Heart left ventricle (tissue), 16 donors: ENCODE data around the gene FHOD1. TPM values are rescaled to one million over a fixed set of nuclear protein-coding genes. Genes with fewer than 3 reads are reported as not detected.
A peak's percentile ranks its signal among the peaks of the same experiment; 100 is the strongest.

Experiments used
- ATAC-seq, 4 donors: fragments of 200-7000 bp; cut with Tn5 transposase; one replicate each; pipeline ENCODE4 v1.9.1; 2020 to 2022; ENCODE audit warnings: moderate library complexity in 4 of 4, mild to moderate bottlenecking in 3 of 4, moderate number of reproducible peaks in 1 of 4
- DNase-seq, 5 donors: peaks; one replicate each; pipeline ENCODE4 v3.0.0-alpha.2; 2020
- H3K27ac ChIP-seq, 12 donors: fragments of 200-600 bp; sonication (generic) in 4 of 12; one replicate each; pipeline versions ENCODE4 v1.5.0 to v1.8.0; 2016 to 2022; ENCODE audit warnings: mild to moderate bottlenecking in 2 of 12
- H3K27me3 ChIP-seq, 9 donors: fragments of 200-600 bp; sonication (generic) in 2 of 9; one replicate each; pipeline versions ENCODE4 v1.5.1 to v1.8.0; 2016 to 2022; ENCODE audit warnings: mild to moderate bottlenecking in 3 of 9
- H3K36me3 ChIP-seq, 9 donors: fragments of 200-600 bp; sonication (generic) in 2 of 9; one replicate each; pipeline versions ENCODE4 v1.5.0 to v1.8.0; 2018 to 2022; ENCODE audit warnings: mild to moderate bottlenecking in 2 of 9
- H3K4me1 ChIP-seq, 12 donors: fragments of 200-600 bp; sonication (generic) in 4 of 12; one replicate each; pipeline versions ENCODE4 v1.5.0 to v1.8.0; 2016 to 2022; ENCODE audit warnings: mild to moderate bottlenecking in 3 of 12
- H3K4me3 ChIP-seq, 12 donors: fragments of 200-600 bp; sonication (generic) in 4 of 12; one replicate each; pipeline versions ENCODE4 v1.5.0 to v1.8.0; 2017 to 2022; ENCODE audit warnings: mild to moderate bottlenecking in 9 of 12, moderate library complexity in 4 of 12
- H3K9me3 ChIP-seq, 12 donors: fragments of 200-600 bp; sonication (generic) in 4 of 12; one replicate each; pipeline versions ENCODE4 v1.5.0 to v1.8.0; 2016 to 2022; ENCODE audit warnings: mild to moderate bottlenecking in 1 of 12
- POLR2A ChIP-seq, 2 donors: fragments of 450-650 bp; IDR thresholded peaks; one replicate each; pipeline ENCODE4 v1.6.1; 2017; ENCODE audit warnings: antibody characterized with exemption in 2 of 2, mild to moderate bottlenecking in 2 of 2, moderate library complexity in 2 of 2
- WGBS, 4 donors: extraction: QIAGEN DNeasy Blood & Tissue Kit in 2 of 4; methylation state at CpG; one replicate each; pipeline versions ENCODE4 v1.1.5 to v1.1.7; 2013 to 2018; 5-methylcytosine and 5-hydroxymethylcytosine counted together
- intact Hi-C, 10 donors: fragments of 100-400 bp; cut with DNase I; formaldehyde crosslinking; loops; one replicate each; pipeline versions ENCODE4 v1.11.1 to v1.14.2; 2022
- polyA plus RNA-seq, 2 donors: library from polyadenylated mRNA; stranded (reverse); fragments of 200-250 nt; gene quantifications; one replicate each; pipeline ENCODE4 v1.2.3, GENCODE V29; 2013
- total RNA-seq, 9 donors: library from RNA; depleted of rRNA in 2 of 9; stranded (reverse); fragments of >200 nt in 2 of 9; fragmentation: NEBNext Ultra II Directional in 3 of 9; extraction: Animal tissue kit (Norgen Biotek cat#: 25700) in 3 of 9; gene quantifications; one replicate each; pipeline versions ENCODE4 v1.1.0 to v1.2.4, GENCODE V29; 2016 to 2023
- TF ChIP-seq, protein P1 (sequence below), 12 donors: fragments of 200-600 bp; sonication (generic) in 4 of 12; IDR thresholded peaks; one replicate each; pipeline versions ENCODE4 v1.5.0 to v1.8.0; 2018 to 2022; ENCODE audit warnings: antibody characterized with exemption in 12 of 12, mild to moderate bottlenecking in 5 of 12
- donor health status: ischemic (EF 13 %, LVEDD 7.1; RV severe dilation, severe dysfunction).
- donor health status: healthy with polysubstance abuse.
- donor health status: DM: no; HTN: yes; CAD: no.
- donor health status: DM: no; HTN: no; CAD: no.
- donor health status: ischemic (EF 25% LVEDD 6.9; RV normal size, moderate dysfunction).
- donor health status: ischemic (EF 25% LVEDD 5.7; RV mildly dilated, moderate dysfunction).
- donor health status: healthy.
- donor health status: DM: yes; HTN: yes; CAD: no.
- donor health status: ischemic (EF 35%, LVEDD 5.7; RV mildly dilated, moderate dysfunction).
- donor health status: nonischemic (EF 11% LVEDD 7.7; RV severe dilation, severe dysfunction).
- donor health status: DM: yes; HTN: yes; CAD: no.
- donor health status: PGD.
- donor health status: ischemic (EF 29% LVEDD 5.4; RV normal size, mild dysfunction).
- donor health status: nonischemic (EF 23%, LVEDD 6.1; RV moderate dilation, normal function).

The FHOD1 gene
- total and polyA plus RNA-seq, 11 donors = 9.6 to 30.3 (median 18.0) TPM

DNA sequence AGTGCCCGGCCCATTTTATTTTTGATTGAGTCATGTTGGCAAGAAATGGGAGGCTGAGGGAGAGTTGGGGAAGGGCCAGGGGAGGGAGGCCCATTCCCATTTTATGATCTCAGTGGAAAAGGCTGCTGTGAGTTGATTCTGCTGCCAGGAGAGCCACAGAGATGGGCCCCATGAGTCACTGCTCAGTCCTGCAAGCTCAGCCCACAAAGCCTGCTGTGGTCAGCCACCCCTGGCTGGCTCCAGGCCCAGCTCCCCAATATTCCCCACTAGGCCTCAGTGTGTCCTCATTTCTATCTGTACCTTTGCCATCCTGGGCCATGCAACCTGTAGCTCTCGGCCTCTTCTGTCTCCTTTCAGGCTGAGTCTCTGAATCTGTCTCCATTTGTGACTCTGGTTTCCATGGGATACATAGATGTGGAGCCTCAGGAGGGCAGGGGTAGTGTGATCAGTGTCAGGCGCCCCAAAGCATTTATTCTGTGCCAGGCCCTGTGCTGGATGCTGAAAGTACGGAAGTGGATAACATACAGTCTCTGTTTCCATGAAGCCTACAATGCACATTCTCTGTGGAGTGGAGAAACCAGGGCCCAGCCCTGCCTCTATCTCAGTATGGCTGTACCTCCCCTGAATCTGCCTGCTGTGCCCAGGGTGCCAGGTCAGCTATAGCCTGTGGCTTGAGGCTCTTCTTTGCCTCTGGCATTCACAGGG, 30.2 kb upstream of the FHOD1 start:
- DNase-seq = peak in 3 of 5 donors; percentile 11 to 72 (median 71)
- Histone ChIP-seq H3K27ac (peak overlapping the region in 2 of 12 donors; percentile 20 to 60), H3K27me3 (peaks cover 0 to 3% (median 0%) of the 10 kb centered on the region in 9 donors), H3K4me3 (no peak overlapping the region), H3K36me3 (peaks cover 0 to 2% (median 0%) of the 10 kb centered on the region in 9 donors), H3K4me1 (peaks cover 0 to 26% (median 7%) of the 10 kb centered on the region in 12 donors), H3K9me3 (no peaks in the 10 kb centered on the region)
- TF ChIP-seq POLR2A (IDR thresholded peaks at IDR 0.05) = no peak
- TF ChIP-seq, protein P1, sequence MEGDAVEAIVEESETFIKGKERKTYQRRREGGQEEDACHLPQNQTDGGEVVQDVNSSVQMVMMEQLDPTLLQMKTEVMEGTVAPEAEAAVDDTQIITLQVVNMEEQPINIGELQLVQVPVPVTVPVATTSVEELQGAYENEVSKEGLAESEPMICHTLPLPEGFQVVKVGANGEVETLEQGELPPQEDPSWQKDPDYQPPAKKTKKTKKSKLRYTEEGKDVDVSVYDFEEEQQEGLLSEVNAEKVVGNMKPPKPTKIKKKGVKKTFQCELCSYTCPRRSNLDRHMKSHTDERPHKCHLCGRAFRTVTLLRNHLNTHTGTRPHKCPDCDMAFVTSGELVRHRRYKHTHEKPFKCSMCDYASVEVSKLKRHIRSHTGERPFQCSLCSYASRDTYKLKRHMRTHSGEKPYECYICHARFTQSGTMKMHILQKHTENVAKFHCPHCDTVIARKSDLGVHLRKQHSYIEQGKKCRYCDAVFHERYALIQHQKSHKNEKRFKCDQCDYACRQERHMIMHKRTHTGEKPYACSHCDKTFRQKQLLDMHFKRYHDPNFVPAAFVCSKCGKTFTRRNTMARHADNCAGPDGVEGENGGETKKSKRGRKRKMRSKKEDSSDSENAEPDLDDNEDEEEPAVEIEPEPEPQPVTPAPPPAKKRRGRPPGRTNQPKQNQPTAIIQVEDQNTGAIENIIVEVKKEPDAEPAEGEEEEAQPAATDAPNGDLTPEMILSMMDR (IDR thresholded peaks at IDR 0.05) = no peak
- WGBS, 4 donors = 85 to 91% (median 89%) methylated on average over 3 to 4 of the region's 4 CpGs
- ATAC-seq = peak in 3 of 4 donors; percentile 6 to 70 (median 43)
- intact Hi-C loops = loop anchor here in 1 of 10 donors (5.0 kb wide), 1 partner anchor 120 kb away; no protein-coding TSS in a partner anchor

DNA sequence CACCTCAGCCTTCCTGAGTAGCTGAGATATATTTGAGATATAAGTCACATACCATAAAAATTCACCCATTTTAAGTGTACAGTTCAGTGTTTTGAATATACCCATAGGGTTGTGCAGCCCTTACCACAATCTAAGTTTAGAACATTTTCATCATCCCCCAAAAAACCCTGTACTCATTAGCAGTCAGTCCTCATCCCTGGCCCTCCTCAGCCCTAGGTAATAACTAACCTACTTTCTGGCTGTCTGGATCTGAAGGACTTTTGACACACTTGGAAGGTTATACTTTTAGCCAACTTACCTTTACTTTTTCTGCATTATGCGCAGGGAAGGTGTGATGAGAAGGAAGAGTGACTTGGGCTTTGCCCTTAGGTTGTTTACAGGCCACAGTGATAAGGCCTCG, 28.0 kb upstream of the FHOD1 start:
- Histone ChIP-seq H3K27ac (no peak overlapping the region), H3K27me3 (peaks cover 0 to 3% (median 0%) of the 10 kb centered on the region in 9 donors), H3K9me3 (no peaks in the 10 kb centered on the region), H3K4me3 (no peak overlapping the region), H3K4me1 (peaks cover 0 to 26% (median 7%) of the 10 kb centered on the region in 12 donors), H3K36me3 (peaks cover 0 to 2% (median 0%) of the 10 kb centered on the region in 9 donors)
- WGBS, 4 donors = 86 to 95% (median 93%) methylated on average over 2 of the region's 2 CpGs
- intact Hi-C loops = loop anchor here in 1 of 10 donors (5.0 kb wide), 1 partner anchor 122 kb away; no protein-coding TSS in a partner anchor
- ATAC-seq = no peak
- TF ChIP-seq, protein P1 (IDR thresholded peaks at IDR 0.05) = no peak
- no peak for TF ChIP-seq POLR2A (IDR thresholded peaks at IDR 0.05)
- no peak for DNase-seq

DNA sequence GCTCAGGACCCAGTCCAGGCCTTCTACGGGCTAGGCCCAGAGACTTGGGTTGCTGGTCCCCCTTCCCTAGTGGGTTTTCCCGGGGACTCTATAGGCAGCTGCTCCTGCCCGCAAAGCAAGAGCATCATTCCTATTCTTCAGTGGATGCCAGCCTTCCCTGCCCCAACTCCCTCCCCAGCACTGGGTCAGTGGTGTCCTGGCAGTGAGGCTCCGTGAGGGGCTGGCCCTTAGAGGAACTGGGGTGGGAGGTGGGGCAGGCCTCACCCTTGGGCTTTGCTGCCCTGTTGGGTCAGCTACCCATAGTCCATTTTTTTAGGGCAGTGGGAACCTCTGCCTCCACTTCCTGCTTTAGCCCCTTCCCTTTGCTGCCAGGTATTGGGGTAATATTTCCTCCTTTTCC, 24.2 kb upstream of the FHOD1 start:
- ATAC-seq (no peak), DNase-seq (peak in 1 of 5 donors; percentile 19)
- intact Hi-C loops = no loop called here
- Histone ChIP-seq H3K36me3 (peaks cover 0 to 2% (median 0%) of the 10 kb centered on the region in 9 donors), H3K4me1 (peaks cover 0 to 10% (median 0%) of the 10 kb centered on the region in 12 donors), H3K27ac (no peak overlapping the region), H3K27me3 (no peaks in the 10 kb centered on the region), H3K4me3 (no peak overlapping the region), H3K9me3 (no peaks in the 10 kb centered on the region)
- no peak for TF ChIP-seq POLR2A (IDR thresholded peaks at IDR 0.05)
- TF ChIP-seq, protein P1 (IDR thresholded peaks at IDR 0.05) = no peak
- WGBS, 4 donors = 92 to 100% (median 95%) methylated on average over 4 of the region's 4 CpGs

DNA sequence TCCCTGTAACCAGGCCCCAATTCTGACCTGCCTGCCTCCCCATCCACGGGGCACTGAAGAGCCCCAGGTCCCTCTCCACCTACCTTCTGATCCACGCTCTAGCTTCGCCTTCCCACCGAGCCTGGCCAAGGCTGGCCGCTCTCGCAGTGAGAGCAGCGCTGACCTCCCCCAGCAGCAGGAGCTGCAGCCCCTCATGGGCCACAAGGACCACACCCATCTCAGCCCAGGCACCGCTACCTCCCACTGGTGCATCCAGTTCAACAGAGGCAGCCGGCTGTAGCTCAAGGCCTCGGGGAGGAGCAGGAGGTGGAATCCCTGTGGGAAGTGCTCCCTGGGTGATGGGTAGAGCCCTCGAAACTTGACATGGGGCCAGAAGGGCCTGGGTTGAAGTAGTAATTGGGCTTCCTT, 23.7 kb upstream of the FHOD1 start:
- peaks cover 0 to under 1% (median 0%) of the 10 kb centered on the region in 9 donors for H3K36me3 ChIP-seq
- intact Hi-C loops = no loop called here
- peak in 1 of 4 donors; percentile 10 for ATAC-seq
- DNase-seq = peak in 2 of 5 donors; percentile 15 to 49
- peaks cover 0 to 10% (median 0%) of the 10 kb centered on the region in 12 donors for H3K4me1 ChIP-seq
- H3K27me3 ChIP-seq = no peaks in the 10 kb centered on the region
- TF ChIP-seq, protein P1 (IDR thresholded peaks at IDR 0.05) = no peak
- TF ChIP-seq POLR2A (IDR thresholded peaks at IDR 0.05) = no peak
- no peaks in the 10 kb centered on the region for H3K9me3 ChIP-seq
- no peak overlapping the region for H3K4me3 ChIP-seq
- H3K27ac ChIP-seq = no peak overlapping the region
- WGBS, 4 donors = 86 to 95% (median 94%) methylated on average over 9 to 11 of the region's 11 CpGs
